AG04449 (cell line): ENCODE results near the gene LRP10.
A peak's percentile ranks its signal among the peaks of the same experiment; 100 is the strongest.

Experiments used
- CTCF ChIA-PET: fragments of 350-600 bp; formaldehyde crosslinking; extraction: SDS; loops from one replicate; lab custom pipeline; 2021; ENCODE audit warnings: antibody characterized with exemption; lab: Yijun Ruan, JAX
- POLR2A ChIA-PET: fragments of 400-600, 350-600 bp; formaldehyde crosslinking; extraction: SDS; loops from one replicate; lab custom pipeline; 2020; ENCODE audit warnings: antibody characterized with exemption, inconsistent platforms; lab: Yijun Ruan, JAX
- DNase-seq: peaks from one replicate; pipeline ENCODE4 v3.0.0-alpha.2; 2010; ENCODE audit warnings: low read depth, low spot score
- H3K4me3 ChIP-seq: 2 replicates; pipeline ENCODE4 v1.5.1; 2011; ENCODE audit warnings: low read depth, mild to moderate bottlenecking, control low read depth, low read length
- TF ChIP-seq, protein P1 (sequence below): IDR thresholded peaks from one replicate; pipeline ENCODE4 v1.5.1; 2011; ENCODE audit warnings: mild to moderate bottlenecking, moderate library complexity, low read length, control low read depth, inconsistent platforms; ENCODE audit not compliant: insufficient read depth; ENCODE audit errors: missing control alignments

Gene LRP10

GRCh38 chr14:22915886-22916521 is 44.5 kb downstream of the LRP10 start:
- H3K4me3 ChIP-seq = no peak overlapping the region
- CTCF ChIA-PET = interaction anchor here (0.8 to 8.7 kb wide), 5 partner anchors 14 to 359 kb away, joined by 3 to 97 read pairs (median 13); partner anchors contain the start of gene PRMT5
- TF ChIP-seq, protein P1, sequence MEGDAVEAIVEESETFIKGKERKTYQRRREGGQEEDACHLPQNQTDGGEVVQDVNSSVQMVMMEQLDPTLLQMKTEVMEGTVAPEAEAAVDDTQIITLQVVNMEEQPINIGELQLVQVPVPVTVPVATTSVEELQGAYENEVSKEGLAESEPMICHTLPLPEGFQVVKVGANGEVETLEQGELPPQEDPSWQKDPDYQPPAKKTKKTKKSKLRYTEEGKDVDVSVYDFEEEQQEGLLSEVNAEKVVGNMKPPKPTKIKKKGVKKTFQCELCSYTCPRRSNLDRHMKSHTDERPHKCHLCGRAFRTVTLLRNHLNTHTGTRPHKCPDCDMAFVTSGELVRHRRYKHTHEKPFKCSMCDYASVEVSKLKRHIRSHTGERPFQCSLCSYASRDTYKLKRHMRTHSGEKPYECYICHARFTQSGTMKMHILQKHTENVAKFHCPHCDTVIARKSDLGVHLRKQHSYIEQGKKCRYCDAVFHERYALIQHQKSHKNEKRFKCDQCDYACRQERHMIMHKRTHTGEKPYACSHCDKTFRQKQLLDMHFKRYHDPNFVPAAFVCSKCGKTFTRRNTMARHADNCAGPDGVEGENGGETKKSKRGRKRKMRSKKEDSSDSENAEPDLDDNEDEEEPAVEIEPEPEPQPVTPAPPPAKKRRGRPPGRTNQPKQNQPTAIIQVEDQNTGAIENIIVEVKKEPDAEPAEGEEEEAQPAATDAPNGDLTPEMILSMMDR = no peak
- no peak for DNase-seq
- POLR2A ChIA-PET = interaction anchor here (0.6 to 1.7 kb wide), 4 partner anchors 13 to 383 kb away, joined by 3 to 5 read pairs (median 3); partner anchors contain the start of genes ACIN1 and PRMT5

DNA sequence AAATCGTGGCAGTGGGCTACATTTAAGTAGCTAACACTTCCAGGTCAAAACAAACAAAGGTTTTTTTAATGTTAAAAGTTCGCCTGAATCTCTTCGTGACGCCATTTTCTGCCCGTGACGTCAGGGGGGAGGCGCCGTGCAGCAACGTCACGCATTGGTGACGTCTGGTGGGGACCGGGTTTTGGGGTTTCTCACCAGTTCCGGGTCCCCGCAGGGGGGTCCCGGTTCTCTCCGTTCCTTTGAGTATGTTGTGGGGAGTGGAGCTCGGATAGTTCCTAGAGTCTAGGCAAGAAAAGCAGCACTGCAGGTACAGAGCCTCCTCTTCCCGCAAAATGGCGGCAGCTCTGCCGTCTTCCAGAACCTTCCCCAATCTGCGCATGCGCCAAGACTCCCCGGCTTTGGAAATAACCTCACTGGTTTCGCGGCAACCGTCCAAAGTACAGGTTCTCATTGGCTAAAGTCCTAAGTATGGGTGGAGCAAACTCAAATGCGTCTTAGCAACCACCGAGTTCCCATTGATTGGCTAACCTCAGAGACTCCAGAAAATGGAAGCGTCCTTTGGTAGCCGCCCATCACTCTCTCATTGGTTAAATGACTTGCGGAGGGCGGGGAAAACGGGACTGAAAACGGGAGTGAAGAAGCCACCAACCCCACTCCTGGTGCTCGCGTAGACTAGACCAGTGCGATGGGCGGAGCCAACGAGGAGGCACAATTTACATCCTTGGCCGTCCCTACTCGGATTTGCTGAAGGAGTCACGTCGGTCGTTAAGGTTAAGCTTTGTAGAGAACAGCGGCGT is 47.5 kb downstream of the LRP10 start, which contains the start of gene RBM23:
TSS of gene RBM23 (minus strand) at position 346 of the 797 bp plus-strand sequence.
- ChIA-PET POLR2A (interaction anchor here (0.8 to 2.1 kb wide), 5 partner anchors 8 to 64 kb away, joined by 4 to 13 read pairs (median 5); partner anchors contain the start of genes AJUBA, PRMT5 and REM2), CTCF (interaction anchor here (0.9 to 8.7 kb wide), 16 partner anchors 11 to 362 kb away, joined by 3 to 97 read pairs (median 6); partner anchors contain the start of genes AJUBA, OXA1L and PRMT5)
- peak within 1 kb of the TSS; percentile 76 for H3K4me3 ChIP-seq
- TF ChIP-seq, protein P1 = no peak
- peak; percentile 99 for DNase-seq

GRCh38 chr14:22919601-22919921 is 48.0 kb downstream of the LRP10 start:
- POLR2A ChIA-PET = interaction anchor here (1.6 to 2.1 kb wide), 3 partner anchors 7 to 37 kb away, joined by 4 to 13 read pairs (median 7); partner anchors contain the start of genes PRMT5 and REM2
- TF ChIP-seq, protein P1 = no peak
- no peak for DNase-seq
- peak overlapping the region; percentile 45 for H3K4me3 ChIP-seq
- CTCF ChIA-PET = interaction anchor here (0.9 to 8.7 kb wide), 13 partner anchors 10 to 363 kb away, joined by 3 to 97 read pairs (median 7); partner anchors contain the start of genes AJUBA, OXA1L and PRMT5

DNA sequence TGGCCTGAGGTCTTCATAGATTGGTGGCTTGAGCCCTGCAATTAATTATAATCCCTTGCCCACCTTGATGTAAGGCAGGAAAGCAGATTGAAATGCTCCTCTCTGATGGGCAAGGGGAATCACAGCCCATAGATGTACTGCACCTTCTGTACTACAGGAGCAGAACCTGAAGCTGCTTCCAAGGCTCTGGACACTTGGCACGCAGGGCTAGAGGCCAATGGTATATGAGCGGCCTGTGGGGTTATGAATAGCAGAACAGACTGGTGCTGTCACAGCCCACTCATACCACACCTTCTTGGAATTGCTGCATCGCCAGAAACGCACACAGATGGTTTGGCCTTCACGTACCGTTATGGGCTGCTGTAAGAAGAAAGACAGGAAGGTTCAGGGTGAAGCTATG is 49.2 kb downstream of the LRP10 start:
- CTCF ChIA-PET = interaction anchor here (1.9 to 8.7 kb wide), 6 partner anchors 9 to 364 kb away, joined by 5 to 97 read pairs (median 16); partner anchors contain the start of gene PRMT5
- DNase-seq = no peak
- POLR2A ChIA-PET = interaction anchor here (2.1 kb wide), 1 partner anchor 9 kb away, joined by 13 read pairs; the partner anchor contains the start of gene PRMT5
- no peak overlapping the region for H3K4me3 ChIP-seq
- TF ChIP-seq, protein P1 = no peak

GRCh38 chr14:22922294-22922693 is 50.8 kb downstream of the LRP10 start:
- ChIA-PET POLR2A (no interaction called here), CTCF (interaction anchor here (1.4 to 6.2 kb wide), 5 partner anchors 8 to 70 kb away, joined by 3 to 41 read pairs (median 5); partner anchors contain the start of gene PRMT5)

More at GRCh38 chr14:22922294-22922693, 50.8 kb downstream of the LRP10 start:
- no peak for DNase-seq
- no peak overlapping the region for H3K4me3 ChIP-seq
- TF ChIP-seq, protein P1 = no peak
